Sigmoid colon (tissue), 4 donors: ENCODE data around the gene CEP170B.

Experiments
- POLR2AphosphoS5 ChIP-seq, 4 donors: sonication (generic); formaldehyde crosslinking; IDR thresholded peaks; one replicate each; pipeline ENCODE4 v1.6.1; 2017; ENCODE audit warnings: antibody characterized with exemption in 4 of 4
- TF ChIP-seq, protein P1 (sequence below), 4 experiments: fragments of 450-650 bp in 3 of 4; fragments of 200-600 bp in 1 of 4; IDR thresholded peaks; one replicate each; pipeline ENCODE4 v1.5.1; 2016 to 2019; ENCODE audit warnings: antibody characterized with exemption in 4 of 4, mild to moderate bottlenecking in 3 of 4, moderate library complexity in 2 of 4

DNA sequence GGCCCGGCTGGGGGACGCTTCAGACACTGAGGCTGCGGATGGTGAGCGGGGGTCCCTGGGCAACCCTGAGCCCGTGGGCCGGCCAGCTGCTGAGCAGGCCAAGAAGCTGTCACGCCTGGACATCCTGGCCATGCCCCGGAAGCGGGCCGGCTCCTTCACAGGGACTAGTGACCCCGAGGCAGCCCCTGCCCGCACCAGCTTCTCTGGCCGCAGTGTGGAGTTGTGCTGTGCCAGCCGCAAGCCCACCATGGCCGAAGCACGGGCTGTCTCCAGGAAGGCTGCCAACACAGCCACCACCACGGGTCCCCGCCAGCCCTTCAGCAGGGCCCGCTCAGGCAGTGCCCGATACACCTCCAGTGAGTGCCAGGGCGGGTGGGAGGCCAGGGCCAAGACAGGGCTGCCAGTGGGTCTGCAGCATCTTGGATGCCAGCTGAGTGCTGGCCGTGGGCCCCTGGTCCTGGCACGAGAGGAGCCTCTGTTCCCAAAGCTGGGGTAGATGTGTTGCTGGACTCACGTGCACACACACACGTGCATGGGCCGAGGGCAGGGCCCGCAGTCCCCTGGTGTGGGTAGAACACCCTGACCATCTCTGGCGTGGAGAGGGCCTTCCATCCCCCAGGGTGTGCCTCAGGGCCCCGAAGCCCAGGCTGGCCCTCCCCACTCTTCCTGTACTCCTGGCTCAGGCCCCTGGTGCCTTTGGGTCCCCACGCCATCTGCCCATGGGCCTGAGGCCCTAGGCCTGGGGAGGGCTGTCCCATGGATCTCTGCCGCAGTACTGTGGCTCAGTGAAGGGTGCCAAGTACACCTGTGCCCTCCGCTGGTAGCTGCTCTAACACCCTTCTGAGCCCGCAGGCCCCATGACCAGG, 22.8 kb downstream of the CEP170B start:
- TF ChIP-seq, protein P1, sequence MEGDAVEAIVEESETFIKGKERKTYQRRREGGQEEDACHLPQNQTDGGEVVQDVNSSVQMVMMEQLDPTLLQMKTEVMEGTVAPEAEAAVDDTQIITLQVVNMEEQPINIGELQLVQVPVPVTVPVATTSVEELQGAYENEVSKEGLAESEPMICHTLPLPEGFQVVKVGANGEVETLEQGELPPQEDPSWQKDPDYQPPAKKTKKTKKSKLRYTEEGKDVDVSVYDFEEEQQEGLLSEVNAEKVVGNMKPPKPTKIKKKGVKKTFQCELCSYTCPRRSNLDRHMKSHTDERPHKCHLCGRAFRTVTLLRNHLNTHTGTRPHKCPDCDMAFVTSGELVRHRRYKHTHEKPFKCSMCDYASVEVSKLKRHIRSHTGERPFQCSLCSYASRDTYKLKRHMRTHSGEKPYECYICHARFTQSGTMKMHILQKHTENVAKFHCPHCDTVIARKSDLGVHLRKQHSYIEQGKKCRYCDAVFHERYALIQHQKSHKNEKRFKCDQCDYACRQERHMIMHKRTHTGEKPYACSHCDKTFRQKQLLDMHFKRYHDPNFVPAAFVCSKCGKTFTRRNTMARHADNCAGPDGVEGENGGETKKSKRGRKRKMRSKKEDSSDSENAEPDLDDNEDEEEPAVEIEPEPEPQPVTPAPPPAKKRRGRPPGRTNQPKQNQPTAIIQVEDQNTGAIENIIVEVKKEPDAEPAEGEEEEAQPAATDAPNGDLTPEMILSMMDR (IDR thresholded peaks at IDR 0.05): no peak
- TF ChIP-seq POLR2AphosphoS5 (IDR thresholded peaks at IDR 0.05): no peak
